Measurements from ENCODE around the gene ARID3A.

DNA sequence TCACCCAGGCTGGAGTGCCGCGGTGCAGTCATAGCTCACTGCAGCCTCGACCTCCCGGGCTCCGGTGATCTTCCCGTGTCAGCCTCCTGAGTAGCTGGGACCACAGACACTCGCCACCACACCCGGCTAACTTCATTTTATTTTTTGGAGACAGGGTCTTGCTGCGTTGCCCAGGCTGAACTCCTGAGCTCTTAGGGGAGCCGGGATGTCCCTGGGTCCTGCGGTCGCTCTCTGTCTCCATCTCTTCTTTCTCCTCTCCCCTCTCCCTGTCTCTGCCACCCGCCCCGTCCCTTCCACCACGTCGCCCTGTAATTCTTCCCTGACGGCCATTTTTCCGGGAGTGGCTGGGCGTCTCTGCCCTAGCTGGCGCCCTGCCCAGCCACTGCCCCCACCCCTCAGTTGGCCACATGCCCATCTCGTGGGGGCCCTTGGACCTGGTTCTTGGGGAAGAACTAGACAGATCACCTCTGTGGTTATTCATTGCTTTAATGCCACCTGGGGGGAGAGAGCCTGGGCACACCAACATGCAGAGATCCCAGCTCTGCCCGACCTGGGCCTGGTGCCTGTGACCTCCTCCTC is 18.9 kb downstream of the ARID3A start:
- TF ChIP-seq, protein P1, sequence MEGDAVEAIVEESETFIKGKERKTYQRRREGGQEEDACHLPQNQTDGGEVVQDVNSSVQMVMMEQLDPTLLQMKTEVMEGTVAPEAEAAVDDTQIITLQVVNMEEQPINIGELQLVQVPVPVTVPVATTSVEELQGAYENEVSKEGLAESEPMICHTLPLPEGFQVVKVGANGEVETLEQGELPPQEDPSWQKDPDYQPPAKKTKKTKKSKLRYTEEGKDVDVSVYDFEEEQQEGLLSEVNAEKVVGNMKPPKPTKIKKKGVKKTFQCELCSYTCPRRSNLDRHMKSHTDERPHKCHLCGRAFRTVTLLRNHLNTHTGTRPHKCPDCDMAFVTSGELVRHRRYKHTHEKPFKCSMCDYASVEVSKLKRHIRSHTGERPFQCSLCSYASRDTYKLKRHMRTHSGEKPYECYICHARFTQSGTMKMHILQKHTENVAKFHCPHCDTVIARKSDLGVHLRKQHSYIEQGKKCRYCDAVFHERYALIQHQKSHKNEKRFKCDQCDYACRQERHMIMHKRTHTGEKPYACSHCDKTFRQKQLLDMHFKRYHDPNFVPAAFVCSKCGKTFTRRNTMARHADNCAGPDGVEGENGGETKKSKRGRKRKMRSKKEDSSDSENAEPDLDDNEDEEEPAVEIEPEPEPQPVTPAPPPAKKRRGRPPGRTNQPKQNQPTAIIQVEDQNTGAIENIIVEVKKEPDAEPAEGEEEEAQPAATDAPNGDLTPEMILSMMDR (IDR thresholded peaks at IDR 0.05; ENCODE audit: insufficient read depth, low read length, poor library complexity, severe bottlenecking), result no peak
- TF ChIP-seq EZH2phosphoT487 (conservative IDR thresholded peaks at IDR 0.05; ENCODE audit: low read length), result no peak
